SH-SY5Y (cell line): ENCODE results near the gene ZXDC.

Experiments used
- GATA2 ChIP-seq: IDR thresholded peaks from 2 replicates; pipeline ENCODE4 v1.6.1; 2011; ENCODE audit warnings: mild to moderate bottlenecking, low read depth, low read length
- GATA3 ChIP-seq: IDR thresholded peaks from 2 replicates; pipeline ENCODE4 v1.6.1; 2011; ENCODE audit warnings: low read depth, mild to moderate bottlenecking, low read length, moderate library complexity

DNA sequence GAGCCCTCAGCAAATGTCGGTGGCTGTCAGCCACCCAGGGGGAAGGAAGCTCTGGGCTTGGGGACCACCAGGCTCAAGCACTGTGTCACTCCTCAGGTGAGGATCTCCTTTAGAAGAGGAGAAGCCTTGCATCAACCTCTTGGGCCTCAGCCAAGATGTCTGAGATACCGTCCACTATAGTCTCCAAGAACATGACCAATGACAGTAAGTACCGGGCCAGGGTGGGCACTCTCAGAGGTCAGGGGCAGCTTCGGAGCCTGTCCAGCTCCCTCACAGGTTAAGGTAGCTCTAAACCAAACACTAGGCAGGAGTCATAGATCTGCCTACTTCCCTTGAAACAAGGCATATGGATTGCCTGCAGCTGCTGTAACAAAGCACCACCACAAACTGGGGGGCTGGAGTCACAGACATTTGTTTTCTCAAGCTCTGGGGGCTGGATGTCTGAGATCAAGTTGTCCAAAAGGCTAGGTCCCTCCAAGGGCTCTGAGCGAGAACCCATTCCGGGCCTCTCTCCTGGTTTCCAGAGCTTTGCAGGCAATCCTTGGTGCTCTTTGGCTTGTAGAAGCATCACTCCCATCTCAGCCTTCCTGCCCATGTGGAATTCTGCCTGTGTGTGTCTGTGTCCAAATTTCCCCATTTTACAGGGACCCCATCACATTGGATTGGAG is 79.7 kb downstream of the ZXDC start:
- TF ChIP-seq GATA2 (no peak), GATA3 (no peak)
